Nephron progenitor cell (in vitro differentiated cells): ENCODE data around the gene LPA.
"Not testable (repeated sequence)": the region's sequence is repeated elsewhere in the genome, so short reads cannot be mapped to it uniquely, and the experiment has no call there.

Source experiments
- DNase-seq: peaks from one replicate; pipeline ENCODE4 v3.0.0; 2021
- H3K27ac Mint-ChIP-seq: 2 replicates; pipeline ENCODE4 v1.8.0; 2021; ENCODE audit warnings: mild to moderate bottlenecking, moderate library complexity, mixed read lengths
- H3K27me3 Mint-ChIP-seq: 2 replicates; pipeline ENCODE4 v1.8.0; 2021; ENCODE audit warnings: mild to moderate bottlenecking, low read depth, mixed read lengths; ENCODE audit not compliant: poor library complexity
- H3K36me3 Mint-ChIP-seq: 2 replicates; pipeline ENCODE4 v1.8.0; 2021; ENCODE audit warnings: low read depth, mixed read lengths
- H3K4me1 Mint-ChIP-seq: 2 replicates; pipeline ENCODE4 v1.8.0; 2021; ENCODE audit warnings: mixed read lengths
- H3K4me3 Mint-ChIP-seq: 2 replicates; pipeline ENCODE4 v1.8.0; 2021; ENCODE audit warnings: mild to moderate bottlenecking, moderate library complexity, mixed read lengths
- H3K9me3 Mint-ChIP-seq: 2 replicates; pipeline ENCODE4 v1.8.0; 2021; ENCODE audit warnings: mild to moderate bottlenecking, moderate library complexity, mixed read lengths
- CTCF ChIP-seq: fragments of 200-600 bp; sonication (generic); IDR thresholded peaks from 2 replicates; pipeline ENCODE4 v1.5.0; 2021; ENCODE audit warnings: antibody characterized with exemption

Gene LPA

GRCh38 chr6:160691617-160692016, 27.5 kb upstream of the LPA start:
- Mint-ChIP-seq H3K27me3 (peaks cover 2% of the 10 kb centered on the region), H3K36me3 (no peaks in the 10 kb centered on the region), H3K9me3 (peaks cover 30% of the 10 kb centered on the region), H3K4me3 (no peak overlapping the region), H3K4me1 (no peaks in the 10 kb centered on the region), H3K27ac (no peak overlapping the region)
- TF ChIP-seq CTCF, result no peak
- no peak for DNase-seq

GRCh38 chr6:160690458-160690857, 26.4 kb upstream of the LPA start:
- no peak for DNase-seq
- no peak for TF ChIP-seq CTCF
- peaks cover 2% of the 10 kb centered on the region for H3K27me3 Mint-ChIP-seq
- H3K4me1 Mint-ChIP-seq, result no peaks in the 10 kb centered on the region
- H3K4me3 Mint-ChIP-seq, result no peak overlapping the region
- H3K27ac Mint-ChIP-seq, result no peak overlapping the region
- H3K9me3 Mint-ChIP-seq, result peaks cover 31% of the 10 kb centered on the region
- H3K36me3 Mint-ChIP-seq, result no peaks in the 10 kb centered on the region

- Mint-ChIP-seq H3K9me3 (peaks cover 27% of the 10 kb centered on the region), H3K4me3 (no peak overlapping the region), H3K27ac (no peak overlapping the region), H3K36me3 (no peaks in the 10 kb centered on the region), H3K4me1 (no peaks in the 10 kb centered on the region), H3K27me3 (no peaks in the 10 kb centered on the region)
- no peak for TF ChIP-seq CTCF
- no peak for DNase-seq
These were observed 21.8 kb upstream of the LPA start for GRCh38 chr6:160685762-160686450.

GRCh38 chr6:160685101-160685761, 21.2 kb upstream of the LPA start:
- not testable (repeated sequence) for H3K4me3 Mint-ChIP-seq, H3K27me3 Mint-ChIP-seq, H3K36me3 Mint-ChIP-seq, H3K27ac Mint-ChIP-seq, DNase-seq, H3K4me1 Mint-ChIP-seq
- H3K9me3 Mint-ChIP-seq, result peaks cover 24% of the 10 kb centered on the region

GRCh38 chr6:160679402-160679769, 15.3 kb upstream of the LPA start:
- H3K27ac Mint-ChIP-seq, result no peak overlapping the region
- peaks cover 14% of the 10 kb centered on the region for H3K9me3 Mint-ChIP-seq
- peak; percentile 77 for DNase-seq
- peaks cover 46% of the 10 kb centered on the region for H3K27me3 Mint-ChIP-seq
- H3K4me1 Mint-ChIP-seq, result no peaks in the 10 kb centered on the region
- TF ChIP-seq CTCF, result peak; percentile 46
- peak overlapping the region; percentile 80 for H3K4me3 Mint-ChIP-seq
- H3K36me3 Mint-ChIP-seq, result no peaks in the 10 kb centered on the region

- Mint-ChIP-seq H3K27me3 (peaks cover 49% of the 10 kb centered on the region), H3K36me3 (no peaks in the 10 kb centered on the region), H3K9me3 (peaks cover 16% of the 10 kb centered on the region), H3K4me1 (no peaks in the 10 kb centered on the region), H3K27ac (no peak overlapping the region), H3K4me3 (peak overlapping the region; percentile 80)
- no peak for TF ChIP-seq CTCF
- DNase-seq, result peak; percentile 63
These were observed 14.8 kb upstream of the LPA start for GRCh38 chr6:160678744-160679401.
